ENCODE data around the gene PUM1.
"Not testable (repeated sequence)": the region's sequence is repeated elsewhere in the genome, so short reads cannot be mapped to it uniquely, and the experiment has no call there.

DNA sequence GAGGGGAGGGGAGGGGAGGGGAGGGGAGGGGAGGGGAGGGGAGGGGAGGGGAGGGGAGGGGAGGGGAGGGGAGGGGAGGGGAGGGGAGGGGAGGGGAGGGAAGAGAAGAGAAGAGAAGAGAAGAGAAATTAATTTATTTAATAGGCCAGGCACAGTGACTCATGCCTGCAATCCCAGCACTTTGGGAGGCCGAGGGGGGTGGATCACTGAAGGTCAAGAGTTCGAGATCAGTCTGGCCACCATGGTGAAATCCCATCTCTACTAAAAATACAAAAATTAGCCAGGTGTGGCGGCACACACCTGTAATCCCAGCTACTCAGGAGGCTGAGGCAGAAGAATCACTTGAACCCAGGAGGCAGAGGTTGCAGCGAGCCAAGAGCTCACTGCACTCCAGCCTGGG lies 93.2 kb downstream of the PUM1 start:
- TF ChIP-seq GABPA (IDR thresholded peaks at IDR 0.05; ENCODE audit: borderline replicate concordance, insufficient read depth, low read length); RAD21 (IDR thresholded peaks at IDR 0.05 in 1 of 2, conservative IDR thresholded peaks at IDR 0.05 in 1 of 2; ENCODE audit: low read depth in 2 of 2, low read length in 2 of 2); CEBPB (IDR thresholded peaks at IDR 0.05; ENCODE audit: low read depth, low read length); POLR2A (IDR thresholded peaks at IDR 0.05; ENCODE audit: control extremely low read depth in 1 of 2, low read depth in 2 of 2, low read length in 2 of 2); KDM4A (IDR thresholded peaks at IDR 0.05; ENCODE audit: low read depth, low read length, severe bottlenecking); EZH2 (IDR thresholded peaks at IDR 0.05; ENCODE audit: low read depth, low read length, severe bottlenecking); BRCA1 (IDR thresholded peaks at IDR 0.05; ENCODE audit: low read depth, low read length): not testable (repeated sequence)
- TF ChIP-seq, protein P1, sequence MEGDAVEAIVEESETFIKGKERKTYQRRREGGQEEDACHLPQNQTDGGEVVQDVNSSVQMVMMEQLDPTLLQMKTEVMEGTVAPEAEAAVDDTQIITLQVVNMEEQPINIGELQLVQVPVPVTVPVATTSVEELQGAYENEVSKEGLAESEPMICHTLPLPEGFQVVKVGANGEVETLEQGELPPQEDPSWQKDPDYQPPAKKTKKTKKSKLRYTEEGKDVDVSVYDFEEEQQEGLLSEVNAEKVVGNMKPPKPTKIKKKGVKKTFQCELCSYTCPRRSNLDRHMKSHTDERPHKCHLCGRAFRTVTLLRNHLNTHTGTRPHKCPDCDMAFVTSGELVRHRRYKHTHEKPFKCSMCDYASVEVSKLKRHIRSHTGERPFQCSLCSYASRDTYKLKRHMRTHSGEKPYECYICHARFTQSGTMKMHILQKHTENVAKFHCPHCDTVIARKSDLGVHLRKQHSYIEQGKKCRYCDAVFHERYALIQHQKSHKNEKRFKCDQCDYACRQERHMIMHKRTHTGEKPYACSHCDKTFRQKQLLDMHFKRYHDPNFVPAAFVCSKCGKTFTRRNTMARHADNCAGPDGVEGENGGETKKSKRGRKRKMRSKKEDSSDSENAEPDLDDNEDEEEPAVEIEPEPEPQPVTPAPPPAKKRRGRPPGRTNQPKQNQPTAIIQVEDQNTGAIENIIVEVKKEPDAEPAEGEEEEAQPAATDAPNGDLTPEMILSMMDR (IDR thresholded peaks at IDR 0.05; ENCODE audit: control extremely low read depth in 1 of 3, insufficient read depth in 1 of 3, low read depth in 1 of 3, low read length in 3 of 3), result not testable (repeated sequence)

Measured in H1 (cell line).